HL-60/S4 (cell line): Measurements from ENCODE around the gene TULP3.
"Not testable (repeated sequence)": the region's sequence is repeated elsewhere in the genome, so short reads cannot be mapped to it uniquely, and the experiment has no call there.

Source experiments
- in situ Hi-C: fragments of 300-500 bp; cut with MboI; formaldehyde crosslinking; loops from 2 replicates; pipeline ENCODE4 v1.14.3; 2022; ENCODE audit warnings: low sequenced_read_pairs

Gene TULP3

GRCh38 chr12:2890388-2891239 is at the start of gene TULP3:
Gene TULP3 (plus strand): TSS chr12:2890891. CDS start chr12:2890948, 57 bp downstream.
- in situ Hi-C loops = no loop called here

- in situ Hi-C loops = no loop called here
Measured at GRCh38 chr12:2841056-2841650, 49.5 kb upstream of the TULP3 start.

GRCh38 chr12:2842948-2843347 is 47.7 kb upstream of the TULP3 start:
- in situ Hi-C loops = no loop called here

- in situ Hi-C loops = no loop called here
Measured at GRCh38 chr12:2844786-2845185, 45.9 kb upstream of the TULP3 start.

- in situ Hi-C loops = no loop called here
Measured at GRCh38 chr12:2845280-2845679, 45.4 kb upstream of the TULP3 start.

- in situ Hi-C loops = no loop called here
Measured at GRCh38 chr12:2851931-2852330, 38.8 kb upstream of the TULP3 start.

- in situ Hi-C loops = no loop called here
Measured at GRCh38 chr12:2853626-2854025, 37.1 kb upstream of the TULP3 start.

GRCh38 chr12:2854669-2855453 is 35.8 kb upstream of the TULP3 start:
- in situ Hi-C loops = no loop called here

GRCh38 chr12:2855546-2855945 is 35.1 kb upstream of the TULP3 start:
- in situ Hi-C loops = no loop called here

GRCh38 chr12:2856051-2856450 is 34.6 kb upstream of the TULP3 start:
- in situ Hi-C loops = no loop called here

GRCh38 chr12:2857021-2857431 is 33.7 kb upstream of the TULP3 start, which contains the start of gene TEX52:
Gene TEX52 (minus strand): TSS chr12:2857039. CDS start chr12:2857026, 13 bp downstream.
- in situ Hi-C loops = no loop called here

- in situ Hi-C loops = no loop called here
Measured at GRCh38 chr12:2857576-2857975, 33.1 kb upstream of the TULP3 start.

- in situ Hi-C loops = no loop called here
Measured at GRCh38 chr12:2858334-2858733, 32.4 kb upstream of the TULP3 start.

GRCh38 chr12:2858944-2859421 is 31.7 kb upstream of the TULP3 start:
- in situ Hi-C loops = no loop called here

- in situ Hi-C loops = no loop called here
Measured at GRCh38 chr12:2860170-2860569, 30.5 kb upstream of the TULP3 start.

- in situ Hi-C loops = no loop called here
Measured at GRCh38 chr12:2862876-2863275, 27.8 kb upstream of the TULP3 start.

GRCh38 chr12:2863402-2863801 is 27.3 kb upstream of the TULP3 start:
- in situ Hi-C loops = not testable (repeated sequence)

- in situ Hi-C loops = no loop called here
Measured at GRCh38 chr12:2864198-2864597, 26.5 kb upstream of the TULP3 start.

- in situ Hi-C loops = not testable (repeated sequence)
Measured at GRCh38 chr12:2868986-2869632, 21.6 kb upstream of the TULP3 start.

GRCh38 chr12:2876431-2877046 is 14.2 kb upstream of the TULP3 start:
- in situ Hi-C loops = no loop called here
